ENCODE measurements around the gene CAST.

- TF ChIP-seq POLR2AphosphoS5 (IDR thresholded peaks at IDR 0.05; ENCODE audit: low read depth, low read length) (no peak), POLR2A (IDR thresholded peaks at IDR 0.05; ENCODE audit: low read depth, low read length) (no peak), TAF1 (IDR thresholded peaks at IDR 0.05; ENCODE audit: borderline replicate concordance, low read depth, low read length) (no peak)
Observed at GRCh38 chr5:96706433-96707111, 44.4 kb downstream of the CAST start.
